ENCODE data around the gene CFAP54. TPM values are rescaled to one million over a fixed set of nuclear protein-coding genes. Genes with fewer than 3 reads are reported as not detected.
A peak's percentile ranks its signal among the peaks of the same experiment; 100 is the strongest.

Gene CFAP54
- total RNA-seq, 1 experiment from 2014 or later: 0.64 TPM

DNA sequence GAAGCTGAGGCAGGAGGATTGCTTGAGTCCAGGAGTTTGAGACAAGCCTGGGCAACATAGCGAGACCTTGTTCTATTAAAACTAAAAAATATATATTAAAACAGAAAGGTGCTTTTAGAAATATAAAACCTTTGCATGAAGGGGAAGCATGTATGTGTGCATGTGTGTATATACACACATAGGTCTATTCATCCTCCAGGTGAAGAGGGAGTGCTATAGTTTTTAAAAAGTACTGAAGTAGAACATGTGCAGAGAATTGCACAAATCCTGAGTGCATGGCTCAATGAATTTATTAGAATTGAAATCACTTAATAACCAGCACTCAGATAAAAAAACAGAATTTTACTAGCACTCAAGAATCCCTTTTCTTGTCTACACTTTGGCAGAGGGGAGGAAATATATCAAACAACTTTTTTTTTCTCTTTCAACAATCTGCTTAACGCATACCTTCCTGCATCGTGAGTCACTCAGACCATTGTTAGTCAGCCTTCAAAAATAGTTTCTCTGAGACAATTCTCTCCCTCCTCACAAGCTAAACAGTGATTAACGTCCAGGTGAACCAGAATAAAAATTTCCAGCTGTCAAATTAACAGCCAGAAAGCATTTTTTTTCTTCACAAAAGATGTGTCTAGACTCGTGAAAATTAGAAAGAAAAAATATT is 400.0 kb downstream of the CFAP54 start:
- TF ChIP-seq, protein P1, sequence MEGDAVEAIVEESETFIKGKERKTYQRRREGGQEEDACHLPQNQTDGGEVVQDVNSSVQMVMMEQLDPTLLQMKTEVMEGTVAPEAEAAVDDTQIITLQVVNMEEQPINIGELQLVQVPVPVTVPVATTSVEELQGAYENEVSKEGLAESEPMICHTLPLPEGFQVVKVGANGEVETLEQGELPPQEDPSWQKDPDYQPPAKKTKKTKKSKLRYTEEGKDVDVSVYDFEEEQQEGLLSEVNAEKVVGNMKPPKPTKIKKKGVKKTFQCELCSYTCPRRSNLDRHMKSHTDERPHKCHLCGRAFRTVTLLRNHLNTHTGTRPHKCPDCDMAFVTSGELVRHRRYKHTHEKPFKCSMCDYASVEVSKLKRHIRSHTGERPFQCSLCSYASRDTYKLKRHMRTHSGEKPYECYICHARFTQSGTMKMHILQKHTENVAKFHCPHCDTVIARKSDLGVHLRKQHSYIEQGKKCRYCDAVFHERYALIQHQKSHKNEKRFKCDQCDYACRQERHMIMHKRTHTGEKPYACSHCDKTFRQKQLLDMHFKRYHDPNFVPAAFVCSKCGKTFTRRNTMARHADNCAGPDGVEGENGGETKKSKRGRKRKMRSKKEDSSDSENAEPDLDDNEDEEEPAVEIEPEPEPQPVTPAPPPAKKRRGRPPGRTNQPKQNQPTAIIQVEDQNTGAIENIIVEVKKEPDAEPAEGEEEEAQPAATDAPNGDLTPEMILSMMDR (IDR thresholded peaks at IDR 0.05): no peak
- TF ChIP-seq POLR2AphosphoS5 (IDR thresholded peaks at IDR 0.05; ENCODE audit: low read depth, low read length) (no peak), TCF7L2 (IDR thresholded peaks at IDR 0.05; ENCODE audit: low read depth, low read length) (no peak), SIN3A (IDR thresholded peaks at IDR 0.05; ENCODE audit: borderline replicate concordance, insufficient read depth, low read depth, low read length) (no peak)
- TF ChIP-seq, protein P2, sequence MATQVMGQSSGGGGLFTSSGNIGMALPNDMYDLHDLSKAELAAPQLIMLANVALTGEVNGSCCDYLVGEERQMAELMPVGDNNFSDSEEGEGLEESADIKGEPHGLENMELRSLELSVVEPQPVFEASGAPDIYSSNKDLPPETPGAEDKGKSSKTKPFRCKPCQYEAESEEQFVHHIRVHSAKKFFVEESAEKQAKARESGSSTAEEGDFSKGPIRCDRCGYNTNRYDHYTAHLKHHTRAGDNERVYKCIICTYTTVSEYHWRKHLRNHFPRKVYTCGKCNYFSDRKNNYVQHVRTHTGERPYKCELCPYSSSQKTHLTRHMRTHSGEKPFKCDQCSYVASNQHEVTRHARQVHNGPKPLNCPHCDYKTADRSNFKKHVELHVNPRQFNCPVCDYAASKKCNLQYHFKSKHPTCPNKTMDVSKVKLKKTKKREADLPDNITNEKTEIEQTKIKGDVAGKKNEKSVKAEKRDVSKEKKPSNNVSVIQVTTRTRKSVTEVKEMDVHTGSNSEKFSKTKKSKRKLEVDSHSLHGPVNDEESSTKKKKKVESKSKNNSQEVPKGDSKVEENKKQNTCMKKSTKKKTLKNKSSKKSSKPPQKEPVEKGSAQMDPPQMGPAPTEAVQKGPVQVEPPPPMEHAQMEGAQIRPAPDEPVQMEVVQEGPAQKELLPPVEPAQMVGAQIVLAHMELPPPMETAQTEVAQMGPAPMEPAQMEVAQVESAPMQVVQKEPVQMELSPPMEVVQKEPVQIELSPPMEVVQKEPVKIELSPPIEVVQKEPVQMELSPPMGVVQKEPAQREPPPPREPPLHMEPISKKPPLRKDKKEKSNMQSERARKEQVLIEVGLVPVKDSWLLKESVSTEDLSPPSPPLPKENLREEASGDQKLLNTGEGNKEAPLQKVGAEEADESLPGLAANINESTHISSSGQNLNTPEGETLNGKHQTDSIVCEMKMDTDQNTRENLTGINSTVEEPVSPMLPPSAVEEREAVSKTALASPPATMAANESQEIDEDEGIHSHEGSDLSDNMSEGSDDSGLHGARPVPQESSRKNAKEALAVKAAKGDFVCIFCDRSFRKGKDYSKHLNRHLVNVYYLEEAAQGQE (IDR thresholded peaks at IDR 0.05; ENCODE audit: insufficient read depth in 1 of 2, low read depth in 2 of 2, low read length in 1 of 2): no peak
- ATAC-seq: no peak
- peak; percentile 61 for DNase-seq (ENCODE audit: low read depth, low spot score)
- H3K9me3 ChIP-seq (ENCODE audit: control insufficient read depth, insufficient read depth, low read depth, low read length): no peaks in the 10 kb centered on the region
- H3K36me3 ChIP-seq (ENCODE audit: control insufficient read depth, insufficient read depth, low read length): no peaks in the 10 kb centered on the region
- in situ Hi-C loops (cut with HindIII; ENCODE audit: low pct_unique_long_range_greater_than_20kb, low sequenced_read_pairs): no loop called here
- no peak overlapping the region for H3K27ac ChIP-seq (ENCODE audit: low read length)
- intact Hi-C loops (cut with micrococcal nuclease; ENCODE audit: unreplicated experiment): no loop called here
- ChIA-PET POLR2A (interaction anchor here (0.6 kb wide), 1 partner anchor 398 kb away, joined by 3 read pairs; no protein-coding TSS in a partner anchor), CTCF (no interaction called here)
- no peak overlapping the region for H3K4me3 ChIP-seq (ENCODE audit: low read depth in 2 of 2, low read length in 2 of 2)
- BruUV-seq (replicated peaks): no TSS peak
- H3K4me1 ChIP-seq (ENCODE audit: control insufficient read depth, insufficient read depth, low read length): no peaks in the 10 kb centered on the region
- H3K27me3 ChIP-seq (ENCODE audit: control insufficient read depth, insufficient read depth, low read length): no peaks in the 10 kb centered on the region

DNA sequence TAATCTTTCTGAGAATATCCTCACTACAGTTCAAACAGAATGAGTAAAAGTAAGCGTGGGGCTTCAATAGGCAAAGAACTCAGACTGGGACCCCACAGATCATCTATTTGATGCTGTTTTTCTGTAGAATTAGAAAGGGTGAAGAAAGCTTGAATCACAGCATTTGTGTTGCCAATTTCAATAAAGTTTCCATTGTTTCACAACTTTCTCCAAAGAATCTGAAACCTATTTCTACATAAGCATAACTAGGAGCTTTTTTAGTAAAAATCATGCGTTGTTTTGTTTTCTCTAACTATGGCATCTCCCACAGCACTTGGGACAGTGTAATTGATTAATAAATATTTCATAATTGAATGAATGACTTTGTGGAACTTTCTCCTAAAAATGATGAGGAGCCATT is 401.0 kb downstream of the CFAP54 start:
- in situ Hi-C loops (cut with HindIII; ENCODE audit: low pct_unique_long_range_greater_than_20kb, low sequenced_read_pairs) (no loop called here), intact Hi-C loops (cut with micrococcal nuclease; ENCODE audit: unreplicated experiment) (no loop called here)
- no peak for ATAC-seq
- ChIA-PET CTCF (no interaction called here), POLR2A (no interaction called here)
- no peak overlapping the region for H3K4me3 ChIP-seq (ENCODE audit: low read depth in 2 of 2, low read length in 2 of 2)
- no TSS peak for BruUV-seq (replicated peaks)
- H3K27ac ChIP-seq (ENCODE audit: low read length): no peak overlapping the region
- TF ChIP-seq, protein P2 (IDR thresholded peaks at IDR 0.05; ENCODE audit: insufficient read depth in 1 of 2, low read depth in 2 of 2, low read length in 1 of 2): no peak
- TF ChIP-seq TCF7L2 (IDR thresholded peaks at IDR 0.05; ENCODE audit: low read depth, low read length) (no peak), POLR2AphosphoS5 (IDR thresholded peaks at IDR 0.05; ENCODE audit: low read depth, low read length) (no peak), SIN3A (IDR thresholded peaks at IDR 0.05; ENCODE audit: borderline replicate concordance, insufficient read depth, low read depth, low read length) (no peak)
- TF ChIP-seq, protein P1 (IDR thresholded peaks at IDR 0.05): no peak
- H3K4me1 ChIP-seq (ENCODE audit: control insufficient read depth, insufficient read depth, low read length): no peaks in the 10 kb centered on the region
- no peaks in the 10 kb centered on the region for H3K36me3 ChIP-seq (ENCODE audit: control insufficient read depth, insufficient read depth, low read length)
- H3K9me3 ChIP-seq (ENCODE audit: control insufficient read depth, insufficient read depth, low read depth, low read length): no peaks in the 10 kb centered on the region
- no peaks in the 10 kb centered on the region for H3K27me3 ChIP-seq (ENCODE audit: control insufficient read depth, insufficient read depth, low read length)
- no peak for DNase-seq (ENCODE audit: low read depth, low spot score)
